ENCODE data around the gene NT5C1A.

Gene NT5C1A

GRCh38 chr1:39677645-39678044 is 5.7 kb upstream of the NT5C1A start:
- Histone ChIP-seq H3K36me3 (replicated peaks; ENCODE audit: low read depth, low read length) (no peaks in the 10 kb centered on the region), H3K9me3 (ENCODE audit: insufficient read depth, low read length) (no peaks in the 10 kb centered on the region), H3K4me1 (ENCODE audit: low read length) (no peaks in the 10 kb centered on the region), H3K4me3 (ENCODE audit: low read length) (no peak overlapping the region), H3K79me2 (ENCODE audit: low read length) (no peaks in the 10 kb centered on the region), H3K4me2 (ENCODE audit: low read length) (no peak overlapping the region), H3K9ac (ENCODE audit: low read length) (no peak overlapping the region), H4K20me1 (ENCODE audit: insufficient read depth, low read length) (no peaks in the 10 kb centered on the region), H3K27ac (ENCODE audit: low read length) (no peak overlapping the region), H2AFZ (ENCODE audit: low read depth, low read length) (no peak overlapping the region), H3K27me3 (ENCODE audit: low read depth, low read length) (no peaks in the 10 kb centered on the region; the same call in 1 of the 2 replicates)
- no peak for TF ChIP-seq EZH2phosphoT487 (IDR thresholded peaks at IDR 0.05; ENCODE audit: low read depth)
- TF ChIP-seq CTCF (IDR thresholded peaks at IDR 0.05; ENCODE audit: low read depth, low read length) = no peak

GRCh38 chr1:39676948-39677548 is 5.1 kb upstream of the NT5C1A start:
- Histone ChIP-seq H3K36me3 (replicated peaks; ENCODE audit: low read depth, low read length) (no peaks in the 10 kb centered on the region), H3K4me2 (ENCODE audit: low read length) (no peak overlapping the region), H3K79me2 (ENCODE audit: low read length) (no peaks in the 10 kb centered on the region), H3K9ac (ENCODE audit: low read length) (no peak overlapping the region), H3K4me1 (ENCODE audit: low read length) (no peaks in the 10 kb centered on the region), H3K27ac (ENCODE audit: low read length) (no peak overlapping the region), H3K27me3 (ENCODE audit: low read depth, low read length) (no peaks in the 10 kb centered on the region; the same call in 1 of the 2 replicates), H3K9me3 (ENCODE audit: insufficient read depth, low read length) (no peaks in the 10 kb centered on the region), H3K4me3 (ENCODE audit: low read length) (no peak overlapping the region), H4K20me1 (ENCODE audit: insufficient read depth, low read length) (no peaks in the 10 kb centered on the region), H2AFZ (ENCODE audit: low read depth, low read length) (no peak overlapping the region)
- TF ChIP-seq CTCF (IDR thresholded peaks at IDR 0.05; ENCODE audit: low read depth, low read length) (no peak), EZH2phosphoT487 (IDR thresholded peaks at IDR 0.05; ENCODE audit: low read depth) (no peak)

- Histone ChIP-seq H3K9ac (ENCODE audit: low read length) (no peak overlapping the region), H3K9me3 (ENCODE audit: insufficient read depth, low read length) (no peaks in the 10 kb centered on the region), H3K4me3 (ENCODE audit: low read length) (no peak overlapping the region), H3K79me2 (ENCODE audit: low read length) (no peaks in the 10 kb centered on the region), H2AFZ (ENCODE audit: low read depth, low read length) (no peak overlapping the region), H3K27ac (ENCODE audit: low read length) (no peak overlapping the region), H3K4me1 (ENCODE audit: low read length) (peaks cover 8% of the 10 kb centered on the region), H4K20me1 (ENCODE audit: insufficient read depth, low read length) (no peaks in the 10 kb centered on the region), H3K36me3 (replicated peaks; ENCODE audit: low read depth, low read length) (no peaks in the 10 kb centered on the region), H3K4me2 (ENCODE audit: low read length) (no peak overlapping the region), H3K27me3 (ENCODE audit: low read depth, low read length) (no peaks in the 10 kb centered on the region)
- TF ChIP-seq CTCF (IDR thresholded peaks at IDR 0.05; ENCODE audit: low read depth, low read length) (no peak), EZH2phosphoT487 (IDR thresholded peaks at IDR 0.05; ENCODE audit: low read depth) (no peak)
Observed at GRCh38 chr1:39675220-39675619, 3.3 kb upstream of the NT5C1A start.

GRCh38 chr1:39673215-39673614 is 1.3 kb upstream of the NT5C1A start:
- TF ChIP-seq CTCF (IDR thresholded peaks at IDR 0.05; ENCODE audit: low read depth, low read length) (no peak), EZH2phosphoT487 (IDR thresholded peaks at IDR 0.05; ENCODE audit: low read depth) (no peak)
- no peak overlapping the region for H2AFZ ChIP-seq (ENCODE audit: low read depth, low read length)
- no peaks in the 10 kb centered on the region for H3K27me3 ChIP-seq (ENCODE audit: low read depth, low read length)
- no peak overlapping the region for H3K4me3 ChIP-seq (ENCODE audit: low read length)
- H3K9me3 ChIP-seq (ENCODE audit: insufficient read depth, low read length) = no peaks in the 10 kb centered on the region
- no peaks in the 10 kb centered on the region for H3K79me2 ChIP-seq (ENCODE audit: low read length)
- H3K4me1 ChIP-seq (ENCODE audit: low read length) = peaks cover 10% of the 10 kb centered on the region
- H3K9ac ChIP-seq (ENCODE audit: low read length) = no peak overlapping the region
- no peak overlapping the region for H3K4me2 ChIP-seq (ENCODE audit: low read length)
- H4K20me1 ChIP-seq (ENCODE audit: insufficient read depth, low read length) = no peaks in the 10 kb centered on the region
- H3K36me3 ChIP-seq (replicated peaks; ENCODE audit: low read depth, low read length) = no peaks in the 10 kb centered on the region
- H3K27ac ChIP-seq (ENCODE audit: low read length) = no peak overlapping the region
